ENCODE measurements around the gene C22orf23.

GRCh38 chr22:37965940-37966664 lies 12.7 kb upstream of the C22orf23 start:
- no peak for TF ChIP-seq MAX (IDR thresholded peaks at IDR 0.05; ENCODE audit: low read depth)
- no peak for TF ChIP-seq POLR2AphosphoS5 (IDR thresholded peaks at IDR 0.05; ENCODE audit: low read depth, low read length)
- TF ChIP-seq EP300 (IDR thresholded peaks at IDR 0.05; ENCODE audit: borderline replicate concordance in 1 of 2, low read depth in 1 of 2, low read length in 1 of 2) = no peak
- no peak for TF ChIP-seq CTCF (IDR thresholded peaks at IDR 0.05)
- no peak for TF ChIP-seq JUND (IDR thresholded peaks at IDR 0.05)
- no peak for TF ChIP-seq RXRA (IDR thresholded peaks at IDR 0.05; ENCODE audit: borderline replicate concordance, low read depth)
